ENCODE measurements around the gene BCAS3.

GRCh38 chr17:61010661-61011170, 333.1 kb downstream of the BCAS3 start:
- TF ChIP-seq CTCF (IDR thresholded peaks at IDR 0.05 in 2 of 3, conservative IDR thresholded peaks at IDR 0.05 in 1 of 3; ENCODE audit: borderline replicate concordance in 1 of 3, insufficient read depth in 1 of 3, low read depth in 2 of 3, low read length in 2 of 3) (no peak), POLR2A (IDR thresholded peaks at IDR 0.05; ENCODE audit: borderline replicate concordance, extremely low read depth, insufficient read depth, insufficient read length) (no peak), FOSL1 (IDR thresholded peaks at IDR 0.05; ENCODE audit: low read depth) (no peak), POLR2AphosphoS5 (IDR thresholded peaks at IDR 0.05; ENCODE audit: low read depth, low read length) (no peak), MAX (IDR thresholded peaks at IDR 0.05) (no peak), EGR1 (IDR thresholded peaks at IDR 0.05; ENCODE audit: low read depth) (no peak), RAD21 (IDR thresholded peaks at IDR 0.05; ENCODE audit: low read depth) (no peak)

Data from HCT116 (cell line).